ENCODE measurements around the gene ZBTB18.
"Not testable (repeated sequence)": the region's sequence is repeated elsewhere in the genome, so short reads cannot be mapped to it uniquely, and the experiment has no call there.

- TF ChIP-seq, protein P1, sequence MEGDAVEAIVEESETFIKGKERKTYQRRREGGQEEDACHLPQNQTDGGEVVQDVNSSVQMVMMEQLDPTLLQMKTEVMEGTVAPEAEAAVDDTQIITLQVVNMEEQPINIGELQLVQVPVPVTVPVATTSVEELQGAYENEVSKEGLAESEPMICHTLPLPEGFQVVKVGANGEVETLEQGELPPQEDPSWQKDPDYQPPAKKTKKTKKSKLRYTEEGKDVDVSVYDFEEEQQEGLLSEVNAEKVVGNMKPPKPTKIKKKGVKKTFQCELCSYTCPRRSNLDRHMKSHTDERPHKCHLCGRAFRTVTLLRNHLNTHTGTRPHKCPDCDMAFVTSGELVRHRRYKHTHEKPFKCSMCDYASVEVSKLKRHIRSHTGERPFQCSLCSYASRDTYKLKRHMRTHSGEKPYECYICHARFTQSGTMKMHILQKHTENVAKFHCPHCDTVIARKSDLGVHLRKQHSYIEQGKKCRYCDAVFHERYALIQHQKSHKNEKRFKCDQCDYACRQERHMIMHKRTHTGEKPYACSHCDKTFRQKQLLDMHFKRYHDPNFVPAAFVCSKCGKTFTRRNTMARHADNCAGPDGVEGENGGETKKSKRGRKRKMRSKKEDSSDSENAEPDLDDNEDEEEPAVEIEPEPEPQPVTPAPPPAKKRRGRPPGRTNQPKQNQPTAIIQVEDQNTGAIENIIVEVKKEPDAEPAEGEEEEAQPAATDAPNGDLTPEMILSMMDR (IDR thresholded peaks at IDR 0.05) = not testable (repeated sequence)
- not testable (repeated sequence) for TF ChIP-seq POLR2A (IDR thresholded peaks at IDR 0.05)
Observed at GRCh38 chr1:244046254-244046653, 4.8 kb upstream of the ZBTB18 start.

Measured in breast epithelium (tissue), 3 donors.